ENCODE results near the gene DMRTC1.
"Not testable (repeated sequence)": the region's sequence is repeated elsewhere in the genome, so short reads cannot be mapped to it uniquely, and the experiment has no call there.

The DMRTC1 gene, protein sequence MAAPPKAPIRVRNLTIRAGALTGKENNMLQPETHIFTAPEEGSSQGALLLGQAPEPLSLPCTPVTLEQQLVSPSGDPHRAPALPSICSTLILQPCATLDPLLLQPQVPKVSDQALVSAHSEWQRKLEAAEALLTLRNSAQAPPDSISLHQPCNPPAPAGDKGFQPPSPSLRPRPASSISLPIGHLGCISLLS

DNA sequence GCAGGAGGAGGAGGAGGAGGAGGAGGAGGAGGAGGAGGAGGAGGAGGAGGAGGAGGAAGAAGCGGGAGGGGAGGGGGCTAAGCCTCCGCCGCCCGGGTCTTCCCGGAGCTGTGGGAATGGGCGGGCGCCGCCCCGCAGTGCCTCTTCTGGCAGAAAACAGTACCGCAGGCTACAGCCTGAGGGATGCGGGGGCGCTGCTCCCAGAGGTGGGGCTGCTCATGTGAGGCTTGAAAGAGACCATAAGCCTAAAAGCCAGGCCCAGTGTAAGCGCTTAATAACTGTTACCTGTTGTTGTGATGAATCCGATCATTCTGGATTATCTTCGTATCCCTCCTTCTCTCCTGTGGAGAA lies at the start of gene DMRTC1:
Gene DMRTC1, minus strand, starts transcription at position 19 of the 351 bp plus-strand sequence. CDS start 68,143 bp downstream, outside the sequence.
- DNase-seq; H3K9me3 ChIP-seq (ENCODE audit: insufficient read depth, low read length, severe bottlenecking): not testable (repeated sequence)

DNA sequence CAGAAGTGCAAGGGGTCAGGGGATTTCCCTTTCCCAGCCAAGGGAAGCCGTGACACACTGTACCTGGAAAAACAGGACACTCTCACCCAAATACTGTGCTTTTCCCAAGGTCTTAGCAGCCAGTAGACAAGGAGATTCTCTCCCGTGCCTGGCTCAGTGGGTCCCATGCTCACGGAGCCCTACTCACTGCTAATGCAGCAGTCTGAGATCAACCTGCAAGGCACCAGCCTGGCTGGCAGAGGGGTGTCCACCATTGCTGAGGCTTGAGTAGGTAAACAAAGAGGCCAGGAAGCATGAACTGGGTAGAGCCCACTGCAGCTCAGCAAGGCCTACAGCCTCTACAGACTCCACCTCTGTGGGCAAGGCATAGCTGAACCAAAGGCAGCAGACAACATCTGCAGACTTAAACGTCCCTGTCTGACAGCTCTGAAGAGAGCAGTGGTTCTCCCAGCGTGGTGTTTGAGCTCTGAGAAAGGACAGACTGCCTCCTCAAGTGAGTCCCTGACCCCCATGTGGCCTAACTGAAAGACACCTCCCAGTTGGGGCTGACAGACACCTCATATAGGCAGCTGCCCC lies 37.3 kb upstream of the DMRTC1 start:
- ATAC-seq (ENCODE audit: insufficient read depth, low read depth); H3K27ac ChIP-seq (ENCODE audit: low read length); H3K79me2 ChIP-seq (ENCODE audit: insufficient read depth, low read length): not testable (repeated sequence)

More for the DNA sequence above, at the start of gene DMRTC1:
- not testable (repeated sequence) for H3K4me3 ChIP-seq (ENCODE audit: low read depth in 1 of 2, low read length in 2 of 2); H3K4me1 ChIP-seq (ENCODE audit: insufficient read depth, low read length); H3K79me2 ChIP-seq (ENCODE audit: insufficient read depth, low read length); H4K20me1 ChIP-seq (ENCODE audit: insufficient read depth, low read length); H3K27me3 ChIP-seq (ENCODE audit: insufficient read depth, low read length, poor library complexity); H3K4me2 ChIP-seq (ENCODE audit: insufficient read depth, low read length); H2AFZ ChIP-seq (ENCODE audit: low read depth, low read length); H3K27ac ChIP-seq (ENCODE audit: low read length); H3K9ac ChIP-seq (ENCODE audit: low read depth, low read length); H3K36me3 ChIP-seq (ENCODE audit: insufficient read depth, low read length)
- peak; percentile 87 for ATAC-seq (ENCODE audit: insufficient read depth, low read depth)

DNA sequence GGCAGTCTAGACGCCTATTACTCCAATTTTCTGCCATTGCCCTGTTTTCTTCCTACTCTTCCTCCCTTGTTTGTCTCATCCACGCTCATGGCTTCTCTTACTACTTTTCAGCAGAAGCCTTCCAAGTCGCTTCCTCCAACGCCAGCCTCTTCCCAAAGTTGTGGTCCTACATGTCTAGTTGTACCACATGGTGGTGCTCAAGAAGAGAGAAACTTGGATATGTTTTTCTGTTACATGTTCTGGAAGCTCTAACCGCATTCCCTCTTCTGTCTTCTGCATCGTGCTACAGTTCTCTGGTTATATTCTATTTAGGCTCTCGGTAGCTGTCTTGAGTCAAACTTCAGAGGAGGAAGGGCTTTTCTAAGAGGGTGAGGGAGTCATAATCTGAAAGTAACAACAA lies 31.2 kb upstream of the DMRTC1 start:
- ATAC-seq (ENCODE audit: insufficient read depth, low read depth); H3K27me3 ChIP-seq (ENCODE audit: insufficient read depth, low read length, poor library complexity); H2AFZ ChIP-seq (ENCODE audit: low read depth, low read length): not testable (repeated sequence)

More for the DNA sequence above, 37.3 kb upstream of the DMRTC1 start:
- not testable (repeated sequence) for H3K4me3 ChIP-seq (ENCODE audit: low read depth in 1 of 2, low read length in 2 of 2); H2AFZ ChIP-seq (ENCODE audit: low read depth, low read length); H3K9ac ChIP-seq (ENCODE audit: low read depth, low read length); H3K9me3 ChIP-seq (ENCODE audit: insufficient read depth, low read length, severe bottlenecking); H3K4me1 ChIP-seq (ENCODE audit: insufficient read depth, low read length); H4K20me1 ChIP-seq (ENCODE audit: insufficient read depth, low read length); DNase-seq; H3K36me3 ChIP-seq (ENCODE audit: insufficient read depth, low read length); H3K4me2 ChIP-seq (ENCODE audit: insufficient read depth, low read length); H3K27me3 ChIP-seq (ENCODE audit: insufficient read depth, low read length, poor library complexity)

DNA sequence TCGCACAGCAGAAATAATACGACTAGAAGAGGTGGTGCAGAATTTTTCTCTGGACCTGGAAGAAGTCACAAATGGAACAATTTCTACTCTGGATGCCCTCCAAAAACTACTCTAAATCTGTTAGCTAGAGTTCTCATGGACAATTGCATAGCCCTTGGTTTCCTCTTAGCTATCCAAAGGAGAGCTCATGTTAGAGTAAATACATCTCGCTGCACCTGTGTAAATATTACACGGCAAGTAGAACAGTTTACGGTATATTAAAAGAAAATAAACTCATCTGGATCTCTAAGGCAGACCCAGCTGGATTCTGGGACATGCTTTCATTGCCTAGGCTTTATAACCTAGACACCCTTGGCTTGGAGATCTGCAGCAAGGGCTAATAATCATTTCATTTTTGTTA lies 28.2 kb upstream of the DMRTC1 start:
- H3K4me2 ChIP-seq (ENCODE audit: insufficient read depth, low read length); H3K9me3 ChIP-seq (ENCODE audit: insufficient read depth, low read length, severe bottlenecking): not testable (repeated sequence)

More for the DNA sequence above, 31.2 kb upstream of the DMRTC1 start:
- not testable (repeated sequence) for H3K27ac ChIP-seq (ENCODE audit: low read length); H3K4me1 ChIP-seq (ENCODE audit: insufficient read depth, low read length); H3K4me3 ChIP-seq (ENCODE audit: low read depth in 1 of 2, low read length in 2 of 2); H4K20me1 ChIP-seq (ENCODE audit: insufficient read depth, low read length); H3K79me2 ChIP-seq (ENCODE audit: insufficient read depth, low read length); H3K9me3 ChIP-seq (ENCODE audit: insufficient read depth, low read length, severe bottlenecking); H3K4me2 ChIP-seq (ENCODE audit: insufficient read depth, low read length); H3K9ac ChIP-seq (ENCODE audit: low read depth, low read length); DNase-seq; H3K36me3 ChIP-seq (ENCODE audit: insufficient read depth, low read length)

DNA sequence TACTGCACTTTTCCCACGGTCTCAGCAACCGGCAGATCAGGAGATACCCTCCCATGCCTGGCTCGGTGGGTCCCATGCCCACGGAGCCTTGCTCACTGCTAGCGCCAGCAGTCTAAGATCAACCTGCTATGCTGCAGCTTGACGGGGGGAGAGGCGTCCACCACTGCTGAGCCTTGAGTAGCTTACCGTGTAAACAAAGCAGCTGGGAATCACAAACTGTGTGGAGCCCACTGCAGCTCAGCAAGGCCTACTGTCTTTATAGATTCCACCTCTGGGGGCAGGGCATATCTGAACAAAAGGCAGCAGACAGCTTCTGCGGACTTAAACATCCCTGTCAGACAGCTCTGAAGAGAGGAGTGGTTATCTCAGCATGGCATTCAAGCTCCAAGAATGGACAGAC lies 16.3 kb upstream of the DMRTC1 start:
- not testable (repeated sequence) for H3K79me2 ChIP-seq (ENCODE audit: insufficient read depth, low read length); H3K4me2 ChIP-seq (ENCODE audit: insufficient read depth, low read length); H3K9me3 ChIP-seq (ENCODE audit: insufficient read depth, low read length, severe bottlenecking); H3K27me3 ChIP-seq (ENCODE audit: insufficient read depth, low read length, poor library complexity); H3K4me1 ChIP-seq (ENCODE audit: insufficient read depth, low read length); H4K20me1 ChIP-seq (ENCODE audit: insufficient read depth, low read length); DNase-seq; H2AFZ ChIP-seq (ENCODE audit: low read depth, low read length); H3K27ac ChIP-seq (ENCODE audit: low read length); ATAC-seq (ENCODE audit: insufficient read depth, low read depth); H3K4me3 ChIP-seq (ENCODE audit: low read depth in 1 of 2, low read length in 2 of 2); H3K36me3 ChIP-seq (ENCODE audit: insufficient read depth, low read length); H3K9ac ChIP-seq (ENCODE audit: low read depth, low read length)

More for the DNA sequence above, 28.2 kb upstream of the DMRTC1 start:
- H3K4me3 ChIP-seq (ENCODE audit: low read depth in 1 of 2, low read length in 2 of 2); DNase-seq; H3K27me3 ChIP-seq (ENCODE audit: insufficient read depth, low read length, poor library complexity); H4K20me1 ChIP-seq (ENCODE audit: insufficient read depth, low read length); H3K79me2 ChIP-seq (ENCODE audit: insufficient read depth, low read length); H3K4me1 ChIP-seq (ENCODE audit: insufficient read depth, low read length); H3K9ac ChIP-seq (ENCODE audit: low read depth, low read length); H2AFZ ChIP-seq (ENCODE audit: low read depth, low read length); H3K36me3 ChIP-seq (ENCODE audit: insufficient read depth, low read length); ATAC-seq (ENCODE audit: insufficient read depth, low read depth); H3K27ac ChIP-seq (ENCODE audit: low read length): not testable (repeated sequence)

DNA sequence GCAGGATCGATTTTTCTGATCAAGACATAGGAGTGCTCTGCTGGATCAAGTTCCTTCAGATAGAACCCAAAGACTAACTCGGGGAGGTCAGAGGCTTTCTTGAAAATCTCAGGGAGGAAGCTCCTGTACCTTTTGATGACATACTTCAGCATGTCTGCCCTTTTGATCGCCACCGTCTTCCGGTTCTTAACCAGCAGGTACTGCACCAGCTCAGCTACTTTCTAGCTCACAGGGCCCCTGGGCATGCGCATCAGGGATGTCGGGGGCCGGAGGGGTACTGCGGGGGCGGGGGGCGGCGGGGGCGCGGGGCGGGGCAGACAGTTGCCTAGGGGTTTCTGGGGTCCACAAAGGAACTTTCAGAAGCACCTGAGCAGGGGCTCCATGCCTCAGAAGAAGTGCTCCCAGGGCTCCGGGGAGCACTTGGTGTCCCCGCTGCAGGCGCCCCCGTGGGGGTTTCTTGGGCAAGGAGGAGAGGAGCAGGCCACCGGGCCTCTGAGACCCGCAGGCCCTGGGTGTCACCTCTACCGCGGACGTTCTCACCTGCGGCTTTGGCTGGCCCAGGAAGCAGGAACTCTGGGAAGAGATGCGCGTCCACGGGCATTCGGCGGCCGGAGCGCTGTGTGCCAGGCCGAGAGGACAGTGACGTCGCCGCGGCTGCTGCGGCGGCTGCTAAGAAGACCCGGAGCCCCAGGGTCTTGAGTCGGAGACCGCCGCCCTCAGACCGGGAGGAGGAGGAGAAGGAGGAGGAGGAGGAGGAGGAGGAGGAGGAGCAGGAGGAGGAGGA lies 410 bp downstream of the DMRTC1 start:
- not testable (repeated sequence) for H3K27ac ChIP-seq (ENCODE audit: low read length); H2AFZ ChIP-seq (ENCODE audit: low read depth, low read length); H3K36me3 ChIP-seq (ENCODE audit: insufficient read depth, low read length); H3K9ac ChIP-seq (ENCODE audit: low read depth, low read length); H3K4me1 ChIP-seq (ENCODE audit: insufficient read depth, low read length); H3K9me3 ChIP-seq (ENCODE audit: insufficient read depth, low read length, severe bottlenecking); H4K20me1 ChIP-seq (ENCODE audit: insufficient read depth, low read length); H3K4me3 ChIP-seq (ENCODE audit: low read depth in 1 of 2, low read length in 2 of 2); H3K27me3 ChIP-seq (ENCODE audit: insufficient read depth, low read length, poor library complexity); H3K79me2 ChIP-seq (ENCODE audit: insufficient read depth, low read length); DNase-seq; H3K4me2 ChIP-seq (ENCODE audit: insufficient read depth, low read length)
- peak; percentile 80 for ATAC-seq (ENCODE audit: insufficient read depth, low read depth)

DNA sequence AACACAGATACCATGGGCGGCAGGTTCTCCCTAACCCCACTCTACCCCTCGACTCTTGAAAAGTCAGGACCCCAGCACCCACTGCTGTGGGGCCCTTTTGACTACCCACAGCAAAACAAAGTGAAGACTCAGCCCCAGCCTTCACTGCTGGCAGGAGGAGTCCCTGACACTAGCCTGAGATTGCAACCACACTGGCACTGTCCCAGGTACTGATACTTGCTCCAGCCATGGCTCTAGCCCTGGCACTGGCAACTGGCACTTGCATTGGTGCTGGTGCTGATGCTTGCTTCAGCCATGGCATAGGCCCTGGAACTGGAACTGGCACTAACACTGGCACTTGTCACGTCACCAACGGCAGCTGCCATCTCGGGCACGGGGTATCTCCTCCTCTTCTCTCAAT lies 1.4 kb downstream of the DMRTC1 start:
- not testable (repeated sequence) for H3K4me1 ChIP-seq (ENCODE audit: insufficient read depth, low read length)
- peak; percentile 63 for ATAC-seq (ENCODE audit: insufficient read depth, low read depth)

DNA sequence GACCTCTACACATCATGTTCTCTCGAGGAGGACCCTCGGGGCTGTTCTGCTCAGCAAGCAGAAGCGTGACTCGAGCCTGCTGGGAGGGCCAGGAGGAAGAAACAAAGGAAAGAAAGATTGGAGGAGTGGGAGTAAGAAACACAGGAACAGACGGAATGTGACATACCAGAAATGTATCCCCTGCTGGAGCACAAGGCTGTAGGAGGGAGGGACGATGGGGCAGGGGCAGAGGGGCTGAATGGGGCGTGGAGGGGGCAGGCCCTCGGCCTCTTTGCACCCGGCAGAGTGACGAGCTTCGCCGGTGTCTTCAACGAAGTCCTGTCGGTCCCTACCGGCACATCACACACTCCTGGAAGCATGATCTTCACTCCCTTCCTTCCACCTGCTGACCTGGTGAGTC lies 5.7 kb downstream of the DMRTC1 start, which contains the start of gene FAM236A:
Gene FAM236A, plus strand, starts transcription at position 301 of the 400 bp plus-strand sequence. Its CDS starts 57 bp downstream, at position 358.
- DNase-seq; H3K4me3 ChIP-seq (ENCODE audit: low read depth in 1 of 2, low read length in 2 of 2); H2AFZ ChIP-seq (ENCODE audit: low read depth, low read length); H3K9me3 ChIP-seq (ENCODE audit: insufficient read depth, low read length, severe bottlenecking); H3K9ac ChIP-seq (ENCODE audit: low read depth, low read length); H3K36me3 ChIP-seq (ENCODE audit: insufficient read depth, low read length); H3K79me2 ChIP-seq (ENCODE audit: insufficient read depth, low read length); H3K27ac ChIP-seq (ENCODE audit: low read length); ATAC-seq (ENCODE audit: insufficient read depth, low read depth); H3K4me1 ChIP-seq (ENCODE audit: insufficient read depth, low read length); H4K20me1 ChIP-seq (ENCODE audit: insufficient read depth, low read length); H3K27me3 ChIP-seq (ENCODE audit: insufficient read depth, low read length, poor library complexity); H3K4me2 ChIP-seq (ENCODE audit: insufficient read depth, low read length): not testable (repeated sequence)

More for the DNA sequence above, 1.4 kb downstream of the DMRTC1 start:
- H3K27ac ChIP-seq (ENCODE audit: low read length); H3K4me3 ChIP-seq (ENCODE audit: low read depth in 1 of 2, low read length in 2 of 2); H3K9ac ChIP-seq (ENCODE audit: low read depth, low read length); H3K4me2 ChIP-seq (ENCODE audit: insufficient read depth, low read length); H3K27me3 ChIP-seq (ENCODE audit: insufficient read depth, low read length, poor library complexity); H4K20me1 ChIP-seq (ENCODE audit: insufficient read depth, low read length); H3K79me2 ChIP-seq (ENCODE audit: insufficient read depth, low read length); H3K36me3 ChIP-seq (ENCODE audit: insufficient read depth, low read length); DNase-seq; H3K9me3 ChIP-seq (ENCODE audit: insufficient read depth, low read length, severe bottlenecking); H2AFZ ChIP-seq (ENCODE audit: low read depth, low read length): not testable (repeated sequence)
